Measurements from ENCODE around the gene CBARP. TPM values are rescaled to one million over a fixed set of nuclear protein-coding genes. Genes with fewer than 3 reads are reported as not detected.

The CBARP gene
- polyA plus RNA-seq, 1 of the 3 experiments (the other 2 are of a cell fraction) = 5.1 TPM

DNA sequence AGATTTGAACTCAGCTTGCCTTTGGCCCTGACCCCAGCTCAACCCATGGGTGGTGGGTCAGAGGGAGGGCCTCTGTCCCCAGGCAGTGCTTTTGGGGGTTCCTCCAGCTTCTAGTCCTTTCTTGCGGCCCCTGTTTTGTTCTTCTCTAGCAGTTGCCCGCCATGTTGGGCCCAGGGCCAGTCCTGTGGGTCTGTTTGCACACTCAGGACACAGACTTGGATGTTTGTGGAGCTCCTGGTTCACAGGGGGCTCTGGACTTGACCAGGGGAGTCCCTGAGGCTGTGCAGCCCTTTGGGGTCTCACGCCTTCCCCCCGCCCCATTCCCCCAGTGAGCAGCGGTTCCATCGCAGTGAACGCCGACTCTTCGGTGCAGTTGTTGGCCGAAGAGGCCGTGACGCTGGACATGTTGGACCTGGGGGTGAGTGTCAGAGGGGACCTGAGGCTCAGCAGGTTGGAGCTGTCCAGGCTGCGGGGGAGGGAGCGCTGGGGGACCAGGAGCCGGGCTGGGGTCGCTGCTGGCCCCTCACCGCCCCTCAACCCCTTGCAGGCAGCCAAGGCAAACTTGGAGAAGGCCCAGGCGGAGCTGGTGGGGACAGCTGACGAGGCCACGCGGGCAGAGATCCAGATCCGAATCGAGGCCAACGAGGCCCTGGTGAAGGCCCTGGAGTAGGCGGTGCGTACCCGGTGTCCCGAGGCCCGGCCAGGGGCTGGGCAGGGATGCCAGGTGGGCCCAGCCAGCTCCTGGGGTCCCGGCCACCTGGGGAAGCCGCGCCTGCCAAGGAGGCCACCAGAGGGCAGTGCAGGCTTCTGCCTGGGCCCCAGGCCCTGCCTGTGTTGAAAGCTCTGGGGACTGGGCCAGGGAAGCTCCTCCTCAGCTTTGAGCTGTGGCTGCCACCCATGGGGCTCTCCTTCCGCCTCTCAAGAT, 6.2 kb upstream of the CBARP start (continued):
- TF ChIP-seq GATA2 (CRISPR knock-in tag; IDR thresholded peaks at IDR 0.05) = no peak
- no peak for TF ChIP-seq POLR2AphosphoS5 (IDR thresholded peaks at IDR 0.05; ENCODE audit: low read depth, low read length)
- TF ChIP-seq CHD2 (IDR thresholded peaks at IDR 0.05; ENCODE audit: low read length, partially characterized antibody) = peak; percentile 29
- TF ChIP-seq RFX5 (IDR thresholded peaks at IDR 0.05; ENCODE audit: low read length) = no peak
- TF ChIP-seq, protein P1, sequence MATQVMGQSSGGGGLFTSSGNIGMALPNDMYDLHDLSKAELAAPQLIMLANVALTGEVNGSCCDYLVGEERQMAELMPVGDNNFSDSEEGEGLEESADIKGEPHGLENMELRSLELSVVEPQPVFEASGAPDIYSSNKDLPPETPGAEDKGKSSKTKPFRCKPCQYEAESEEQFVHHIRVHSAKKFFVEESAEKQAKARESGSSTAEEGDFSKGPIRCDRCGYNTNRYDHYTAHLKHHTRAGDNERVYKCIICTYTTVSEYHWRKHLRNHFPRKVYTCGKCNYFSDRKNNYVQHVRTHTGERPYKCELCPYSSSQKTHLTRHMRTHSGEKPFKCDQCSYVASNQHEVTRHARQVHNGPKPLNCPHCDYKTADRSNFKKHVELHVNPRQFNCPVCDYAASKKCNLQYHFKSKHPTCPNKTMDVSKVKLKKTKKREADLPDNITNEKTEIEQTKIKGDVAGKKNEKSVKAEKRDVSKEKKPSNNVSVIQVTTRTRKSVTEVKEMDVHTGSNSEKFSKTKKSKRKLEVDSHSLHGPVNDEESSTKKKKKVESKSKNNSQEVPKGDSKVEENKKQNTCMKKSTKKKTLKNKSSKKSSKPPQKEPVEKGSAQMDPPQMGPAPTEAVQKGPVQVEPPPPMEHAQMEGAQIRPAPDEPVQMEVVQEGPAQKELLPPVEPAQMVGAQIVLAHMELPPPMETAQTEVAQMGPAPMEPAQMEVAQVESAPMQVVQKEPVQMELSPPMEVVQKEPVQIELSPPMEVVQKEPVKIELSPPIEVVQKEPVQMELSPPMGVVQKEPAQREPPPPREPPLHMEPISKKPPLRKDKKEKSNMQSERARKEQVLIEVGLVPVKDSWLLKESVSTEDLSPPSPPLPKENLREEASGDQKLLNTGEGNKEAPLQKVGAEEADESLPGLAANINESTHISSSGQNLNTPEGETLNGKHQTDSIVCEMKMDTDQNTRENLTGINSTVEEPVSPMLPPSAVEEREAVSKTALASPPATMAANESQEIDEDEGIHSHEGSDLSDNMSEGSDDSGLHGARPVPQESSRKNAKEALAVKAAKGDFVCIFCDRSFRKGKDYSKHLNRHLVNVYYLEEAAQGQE (IDR thresholded peaks at IDR 0.05; ENCODE audit: low read depth, low read length) = no peak
- no peak for TF ChIP-seq RCOR1 (IDR thresholded peaks at IDR 0.05; ENCODE audit: low read length)
- no peak for TF ChIP-seq EP300 (IDR thresholded peaks at IDR 0.05; ENCODE audit: borderline replicate concordance in 1 of 2, low read depth in 1 of 2, low read length in 1 of 2)
- no peak for TF ChIP-seq FOSL2 (IDR thresholded peaks at IDR 0.05; ENCODE audit: borderline replicate concordance, low read depth)

DNA sequence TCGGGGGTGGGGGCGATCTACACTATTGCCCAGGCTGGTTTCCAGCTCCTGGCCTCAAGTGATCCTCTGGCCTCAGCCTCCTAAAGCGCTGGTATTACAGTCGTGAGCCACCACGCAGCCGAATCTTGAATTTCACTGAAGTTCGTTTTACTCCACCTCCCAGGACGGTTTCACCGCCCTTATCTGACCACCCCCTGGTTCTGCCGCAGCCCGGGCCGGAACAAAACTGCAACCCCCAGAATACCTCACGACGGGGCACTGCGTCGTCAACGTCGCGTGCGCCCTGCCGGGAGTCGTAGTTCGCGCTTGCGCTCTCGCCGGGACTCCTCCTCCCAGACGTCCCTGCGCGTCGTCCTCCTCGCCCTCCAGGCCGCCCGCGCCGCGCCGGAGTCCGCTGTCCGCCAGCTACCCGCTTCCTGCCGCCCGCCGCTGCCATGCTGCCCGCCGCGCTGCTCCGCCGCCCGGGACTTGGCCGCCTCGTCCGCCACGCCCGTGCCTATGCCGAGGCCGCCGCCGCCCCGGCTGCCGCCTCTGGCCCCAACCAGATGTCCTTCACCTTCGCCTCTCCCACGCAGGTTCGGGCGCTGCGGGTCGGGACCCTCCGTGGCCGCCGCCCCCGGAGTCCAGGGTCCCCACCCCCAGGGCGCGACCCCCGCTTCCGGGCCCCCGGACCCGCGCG, 3.8 kb upstream of the CBARP start, which contains the start of gene ATP5F1D:
ATP5F1D (plus strand) TSS at position 335 of the 679 bp plus-strand sequence; CDS start at position 435, 100 bp downstream.
- Histone ChIP-seq H2AFZ (ENCODE audit: low read depth) (peak within 1 kb of the TSS; percentile 80; the same call in 1 of the 2 replicates), H3K9ac (peak within 1 kb of the TSS; percentile 88), H4K20me1 (ENCODE audit: insufficient read depth) (peaks cover 6% of the 10 kb centered on the region; the same call in 1 of the 2 replicates), H3K9me3 (no peaks in the 10 kb centered on the region), H3F3A (replicated peaks; ENCODE audit: insufficient read depth) (peaks cover 46% of the 10 kb centered on the region), H3K79me2 (ENCODE audit: insufficient read depth) (peaks cover 32% of the 10 kb centered on the region), H3K27ac (ENCODE audit: low read depth in 2 of 2, low read length in 1 of 2) (peak within 1 kb of the TSS; percentile 55 to 83), H3K27me3 (ENCODE audit: insufficient read depth) (no peaks in the 10 kb centered on the region), H3K4me3 (ENCODE audit: low read depth in 2 of 2, low read length in 1 of 2) (peak within 1 kb of the TSS; percentile 85 to 91), H3K4me1 (ENCODE audit: control insufficient read depth in 1 of 2, insufficient read depth in 2 of 2, low read depth in 1 of 2, low read length in 1 of 2) (peaks cover 22 to 51% of the 10 kb centered on the region in 2 experiments; a peak in 3 of 4 replicates), H3K36me3 (replicated peaks in 1 of 2; ENCODE audit: control insufficient read depth in 1 of 2, insufficient read depth in 2 of 2, low read length in 1 of 2) (no peaks in the 10 kb centered on the region), H3K4me2 (peak within 1 kb of the TSS; percentile 99), H3K9me2 (no peaks in the 10 kb centered on the region)
- DNase-seq = peak; percentile 93
- ChIA-PET CTCF (interaction anchor here (1.0 to 9.7 kb wide), 15 partner anchors 16 to 386 kb away, joined by 3 to 594 read pairs (median 5); partner anchors contain the start of gene CIRBP), POLR2A (interaction anchor here (0.9 to 4.3 kb wide), 4 partner anchors 12 to 216 kb away, joined by 3 to 49 read pairs (median 5); partner anchors contain the start of gene CIRBP)
- WGBS (ENCODE audit: low lambda C conversion rate) = 8% methylated on average over 13 of the region's 79 CpGs
- TF ChIP-seq POLR2AphosphoS5 (IDR thresholded peaks at IDR 0.05; ENCODE audit: low read depth, low read length) = peak; percentile 7; the same call in 1 of the 2 replicates
- 0 out of 2 replicates have a peak, but pooled peaks have one; percentile 34 for TF ChIP-seq YY1 (IDR thresholded peaks at IDR 0.05; ENCODE audit: low read depth)
- no peak for TF ChIP-seq EP300 (IDR thresholded peaks at IDR 0.05; ENCODE audit: borderline replicate concordance in 1 of 2, low read depth in 1 of 2, low read length in 1 of 2)
- no peak for TF ChIP-seq JUND (IDR thresholded peaks at IDR 0.05)
- TF ChIP-seq GATA2 (CRISPR knock-in tag; IDR thresholded peaks at IDR 0.05) = no peak
- TF ChIP-seq FOSL2 (IDR thresholded peaks at IDR 0.05; ENCODE audit: borderline replicate concordance, low read depth) = no peak
- peak; percentile 91 for TF ChIP-seq CHD2 (IDR thresholded peaks at IDR 0.05; ENCODE audit: low read length, partially characterized antibody)
- TF ChIP-seq, protein P2, sequence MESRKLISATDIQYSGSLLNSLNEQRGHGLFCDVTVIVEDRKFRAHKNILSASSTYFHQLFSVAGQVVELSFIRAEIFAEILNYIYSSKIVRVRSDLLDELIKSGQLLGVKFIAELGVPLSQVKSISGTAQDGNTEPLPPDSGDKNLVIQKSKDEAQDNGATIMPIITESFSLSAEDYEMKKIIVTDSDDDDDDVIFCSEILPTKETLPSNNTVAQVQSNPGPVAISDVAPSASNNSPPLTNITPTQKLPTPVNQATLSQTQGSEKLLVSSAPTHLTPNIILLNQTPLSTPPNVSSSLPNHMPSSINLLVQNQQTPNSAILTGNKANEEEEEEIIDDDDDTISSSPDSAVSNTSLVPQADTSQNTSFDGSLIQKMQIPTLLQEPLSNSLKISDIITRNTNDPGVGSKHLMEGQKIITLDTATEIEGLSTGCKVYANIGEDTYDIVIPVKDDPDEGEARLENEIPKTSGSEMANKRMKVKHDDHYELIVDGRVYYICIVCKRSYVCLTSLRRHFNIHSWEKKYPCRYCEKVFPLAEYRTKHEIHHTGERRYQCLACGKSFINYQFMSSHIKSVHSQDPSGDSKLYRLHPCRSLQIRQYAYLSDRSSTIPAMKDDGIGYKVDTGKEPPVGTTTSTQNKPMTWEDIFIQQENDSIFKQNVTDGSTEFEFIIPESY (IDR thresholded peaks at IDR 0.05; ENCODE audit: borderline replicate concordance, low read depth) = no peak
- TF ChIP-seq, protein P3, sequence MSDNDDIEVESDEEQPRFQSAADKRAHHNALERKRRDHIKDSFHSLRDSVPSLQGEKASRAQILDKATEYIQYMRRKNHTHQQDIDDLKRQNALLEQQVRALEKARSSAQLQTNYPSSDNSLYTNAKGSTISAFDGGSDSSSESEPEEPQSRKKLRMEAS (IDR thresholded peaks at IDR 0.05; ENCODE audit: low read depth) = no peak; the same call in 1 of the 2 replicates
- TF ChIP-seq, protein P4, sequence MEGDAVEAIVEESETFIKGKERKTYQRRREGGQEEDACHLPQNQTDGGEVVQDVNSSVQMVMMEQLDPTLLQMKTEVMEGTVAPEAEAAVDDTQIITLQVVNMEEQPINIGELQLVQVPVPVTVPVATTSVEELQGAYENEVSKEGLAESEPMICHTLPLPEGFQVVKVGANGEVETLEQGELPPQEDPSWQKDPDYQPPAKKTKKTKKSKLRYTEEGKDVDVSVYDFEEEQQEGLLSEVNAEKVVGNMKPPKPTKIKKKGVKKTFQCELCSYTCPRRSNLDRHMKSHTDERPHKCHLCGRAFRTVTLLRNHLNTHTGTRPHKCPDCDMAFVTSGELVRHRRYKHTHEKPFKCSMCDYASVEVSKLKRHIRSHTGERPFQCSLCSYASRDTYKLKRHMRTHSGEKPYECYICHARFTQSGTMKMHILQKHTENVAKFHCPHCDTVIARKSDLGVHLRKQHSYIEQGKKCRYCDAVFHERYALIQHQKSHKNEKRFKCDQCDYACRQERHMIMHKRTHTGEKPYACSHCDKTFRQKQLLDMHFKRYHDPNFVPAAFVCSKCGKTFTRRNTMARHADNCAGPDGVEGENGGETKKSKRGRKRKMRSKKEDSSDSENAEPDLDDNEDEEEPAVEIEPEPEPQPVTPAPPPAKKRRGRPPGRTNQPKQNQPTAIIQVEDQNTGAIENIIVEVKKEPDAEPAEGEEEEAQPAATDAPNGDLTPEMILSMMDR (IDR thresholded peaks at IDR 0.05) = no peak
- no peak for TF ChIP-seq FOXJ3 (CRISPR knock-in tag; IDR thresholded peaks at IDR 0.05)
- peak; percentile 4; the same call in 1 of the 2 replicates for TF ChIP-seq TAF1 (IDR thresholded peaks at IDR 0.05; ENCODE audit: borderline replicate concordance, low read depth, low read length)
- 0 out of 2 replicates have a peak, but pooled peaks have one; percentile 21 for TF ChIP-seq SIN3A (IDR thresholded peaks at IDR 0.05; ENCODE audit: borderline replicate concordance, low read depth, low read length)
- peak; percentile 78; the same call in 1 of the 2 replicates for TF ChIP-seq MXI1 (IDR thresholded peaks at IDR 0.05; ENCODE audit: low read depth, low read length)

Measured in SK-N-SH (cell line).